Measurements from ENCODE around the gene WDR19. TPM values are rescaled to one million over a fixed set of nuclear protein-coding genes. Genes with fewer than 3 reads are reported as not detected.
"Not testable (repeated sequence)": the region's sequence is repeated elsewhere in the genome, so short reads cannot be mapped to it uniquely, and the experiment has no call there.

WDR19 gene
- total RNA-seq, 1 experiment from 2014 or later = 23.3 TPM

- H4K8ac ChIP-seq (replicated peaks; ENCODE audit: insufficient read length, low read depth, low read length) = no peak overlapping the region
- H3K9me3 Mint-ChIP-seq = peaks cover 2 to 5% of the 10 kb centered on the region in 2 experiments; a peak in 3 of 5 replicates
- no peaks in the 10 kb centered on the region for H3K27me3 ChIP-seq (ENCODE audit: insufficient read depth, low read length)
- no peak overlapping the region for H3K23ac ChIP-seq (ENCODE audit: insufficient read length, low read depth, low read length)
- no peak overlapping the region for H3K27ac ChIP-seq (ENCODE audit: insufficient read length, low read depth, low read length)
- no peak overlapping the region for H3K4me3 Mint-ChIP-seq
- H3K4ac ChIP-seq (ENCODE audit: low read depth, low read length) = no peak overlapping the region
- WGBS (ENCODE audit: extremely low coverage, insufficient read length, low lambda C conversion rate) = no CpG with 5 or more reads among the region's 2 CpGs
- no peak overlapping the region for H3T11ph ChIP-seq (ENCODE audit: low read length)
- H3K23me2 ChIP-seq (ENCODE audit: insufficient read length, low read depth, low read length, poor library complexity, severe bottlenecking) = no peaks in the 10 kb centered on the region
- no peaks in the 10 kb centered on the region for H3K79me1 ChIP-seq (ENCODE audit: insufficient read depth, low read depth, low read length, poor library complexity, severe bottlenecking)
- H2AK5ac ChIP-seq (ENCODE audit: insufficient read length, low read length) = no peak overlapping the region
- H2BK5ac ChIP-seq (ENCODE audit: insufficient read length, low read length) = no peak overlapping the region
- H2BK120ac ChIP-seq (ENCODE audit: low read depth, low read length, poor library complexity, severe bottlenecking) = no peak overlapping the region
- H3K9ac ChIP-seq (ENCODE audit: extremely low read depth, insufficient read length, low read length) = peak overlapping the region; percentile 15
- no peak overlapping the region for H3K4me2 ChIP-seq (ENCODE audit: insufficient read depth, insufficient read length, low read length)
- H3K9me3 ChIP-seq (ENCODE audit: control insufficient read depth, low read depth, low read length) = no peaks in the 10 kb centered on the region
- peaks cover 3 to 5% of the 10 kb centered on the region in 2 experiments; a peak in 2 of 4 replicates for H3K4me1 Mint-ChIP-seq
- peak overlapping the region; percentile 88 for H2AFZ ChIP-seq (ENCODE audit: low read length)
- no peaks in the 10 kb centered on the region; the same call in 1 of the 2 replicates for H3K4me1 ChIP-seq (ENCODE audit: insufficient read depth, low read length)
- no peak overlapping the region for H4K5ac ChIP-seq (ENCODE audit: insufficient read length, low read depth, low read length)
- no peaks in the 10 kb centered on the region for H3K27me3 Mint-ChIP-seq (ENCODE audit: low read depth)
- H3K79me2 ChIP-seq (ENCODE audit: insufficient read depth, low read length) = no peaks in the 10 kb centered on the region
- H3K36me3 Mint-ChIP-seq (ENCODE audit: insufficient read depth in 1 of 3, low read depth in 3 of 3) = peaks cover 5 to 8% (median 7%) of the 10 kb centered on the region in 3 experiments; a peak in 5 of 7 replicates
- DNase-seq = no peak
- peak overlapping the region in 1 of 3 experiments; percentile 12; a peak in 1 of 7 replicates for H3K27ac Mint-ChIP-seq
- no peak for TF ChIP-seq CTCF (conservative IDR thresholded peaks at IDR 0.05)
- no peak overlapping the region for H3K56ac ChIP-seq (ENCODE audit: insufficient read length, low read depth, low read length)
- no peak overlapping the region for H2BK15ac ChIP-seq (ENCODE audit: low read depth, low read length)
- H3K18ac ChIP-seq (ENCODE audit: insufficient read length, low read depth, low read length) = no peak overlapping the region
- H4K91ac ChIP-seq (ENCODE audit: insufficient read length, low read depth, low read length) = no peak overlapping the region
- H3K14ac ChIP-seq (ENCODE audit: insufficient read depth, low read length) = no peak overlapping the region; the same call in 1 of the 2 replicates
- no peaks in the 10 kb centered on the region for H4K20me1 ChIP-seq (ENCODE audit: control insufficient read depth, insufficient read depth, insufficient read length)
- no peak overlapping the region for H2BK20ac ChIP-seq (ENCODE audit: low read depth, low read length, poor library complexity, severe bottlenecking)
- H2BK12ac ChIP-seq (ENCODE audit: insufficient read length, low read depth, low read length) = no peak overlapping the region
Observed at GRCh38 chr4:39134683-39135306, 47.5 kb upstream of the WDR19 start.

GRCh38 chr4:39138227-39138626 is 44.1 kb upstream of the WDR19 start:
- H3K18ac ChIP-seq (ENCODE audit: insufficient read length, low read depth, low read length); H3K9me3 Mint-ChIP-seq; H3K27ac Mint-ChIP-seq; H3K23ac ChIP-seq (ENCODE audit: insufficient read length, low read depth, low read length); H3K14ac ChIP-seq (ENCODE audit: insufficient read depth, low read length); H4K91ac ChIP-seq (ENCODE audit: insufficient read length, low read depth, low read length); H3K4ac ChIP-seq (ENCODE audit: low read depth, low read length); H3K9me3 ChIP-seq (ENCODE audit: control insufficient read depth, low read depth, low read length); H4K8ac ChIP-seq (replicated peaks; ENCODE audit: insufficient read length, low read depth, low read length); H3K4me2 ChIP-seq (ENCODE audit: insufficient read depth, insufficient read length, low read length); H2BK5ac ChIP-seq (ENCODE audit: insufficient read length, low read length); H3K56ac ChIP-seq (ENCODE audit: insufficient read length, low read depth, low read length); H3K36me3 Mint-ChIP-seq (ENCODE audit: insufficient read depth in 1 of 3, low read depth in 3 of 3); H3K4me3 Mint-ChIP-seq; H2BK12ac ChIP-seq (ENCODE audit: insufficient read length, low read depth, low read length); H2BK15ac ChIP-seq (ENCODE audit: low read depth, low read length); H4K20me1 ChIP-seq (ENCODE audit: control insufficient read depth, insufficient read depth, insufficient read length); H4K5ac ChIP-seq (ENCODE audit: insufficient read length, low read depth, low read length); H3K79me2 ChIP-seq (ENCODE audit: insufficient read depth, low read length); DNase-seq; H3K27ac ChIP-seq (ENCODE audit: insufficient read length, low read depth, low read length); H2BK20ac ChIP-seq (ENCODE audit: low read depth, low read length, poor library complexity, severe bottlenecking); H3K9ac ChIP-seq (ENCODE audit: extremely low read depth, insufficient read length, low read length); H3K27me3 ChIP-seq (ENCODE audit: insufficient read depth, low read length); H2AFZ ChIP-seq (ENCODE audit: low read length); H3K4me1 ChIP-seq (ENCODE audit: insufficient read depth, low read length); H2AK5ac ChIP-seq (ENCODE audit: insufficient read length, low read length); H3K27me3 Mint-ChIP-seq (ENCODE audit: low read depth); H3K4me1 Mint-ChIP-seq; H3T11ph ChIP-seq (ENCODE audit: low read length); H3K79me1 ChIP-seq (ENCODE audit: insufficient read depth, low read depth, low read length, poor library complexity, severe bottlenecking); H2BK120ac ChIP-seq (ENCODE audit: low read depth, low read length, poor library complexity, severe bottlenecking); H3K23me2 ChIP-seq (ENCODE audit: insufficient read length, low read depth, low read length, poor library complexity, severe bottlenecking): not testable (repeated sequence)
- no CpG with 5 or more reads among the region's 3 CpGs for WGBS (ENCODE audit: extremely low coverage, insufficient read length, low lambda C conversion rate)
